ENCODE measurements around the gene ARF3. TPM values are rescaled to one million over a fixed set of nuclear protein-coding genes. Genes with fewer than 3 reads are reported as not detected.
A peak's percentile ranks its signal among the peaks of the same experiment; 100 is the strongest.

The ARF3 gene
- total RNA-seq, 1 experiment from 2014 or later = 263 TPM

GRCh38 chr12:48977290-48978281 is 20.3 kb upstream of the ARF3 start:
- Histone ChIP-seq H4K91ac (ENCODE audit: insufficient read length, low read depth, low read length) (no peak overlapping the region), H3K79me1 (ENCODE audit: insufficient read depth, low read depth, low read length, poor library complexity, severe bottlenecking) (no peaks in the 10 kb centered on the region), H2BK12ac (ENCODE audit: insufficient read length, low read depth, low read length) (no peak overlapping the region), H3K27me3 (ENCODE audit: insufficient read depth, low read length) (peaks cover 91% of the 10 kb centered on the region), H3K56ac (ENCODE audit: insufficient read length, low read depth, low read length) (no peak overlapping the region), H3T11ph (ENCODE audit: low read length) (no peak overlapping the region), H2BK20ac (ENCODE audit: low read depth, low read length, poor library complexity, severe bottlenecking) (no peak overlapping the region), H4K5ac (ENCODE audit: insufficient read length, low read depth, low read length) (no peak overlapping the region), H3K23ac (ENCODE audit: insufficient read length, low read depth, low read length) (no peak overlapping the region), H2BK15ac (ENCODE audit: low read depth, low read length) (no peak overlapping the region), H3K4ac (ENCODE audit: low read depth, low read length) (no peak overlapping the region), H4K8ac (replicated peaks; ENCODE audit: insufficient read length, low read depth, low read length) (no peak overlapping the region), H2AFZ (ENCODE audit: low read length) (no peak overlapping the region), H2AK5ac (ENCODE audit: insufficient read length, low read length) (no peak overlapping the region), H2BK5ac (ENCODE audit: insufficient read length, low read length) (no peak overlapping the region), H3K4me2 (ENCODE audit: insufficient read depth, insufficient read length, low read length) (no peak overlapping the region), H4K20me1 (ENCODE audit: control insufficient read depth, insufficient read depth, insufficient read length) (no peaks in the 10 kb centered on the region), H3K4me1 (ENCODE audit: insufficient read depth, low read length) (no peaks in the 10 kb centered on the region; the same call in 1 of the 2 replicates), H2BK120ac (ENCODE audit: low read depth, low read length, poor library complexity, severe bottlenecking) (no peak overlapping the region), H3K9me3 (ENCODE audit: control insufficient read depth, low read depth, low read length) (no peaks in the 10 kb centered on the region), H3K14ac (ENCODE audit: insufficient read depth, low read length) (no peak overlapping the region), H3K27ac (ENCODE audit: insufficient read length, low read depth, low read length) (no peak overlapping the region), H3K9ac (ENCODE audit: extremely low read depth, insufficient read length, low read length) (no peak overlapping the region), H3K79me2 (ENCODE audit: insufficient read depth, low read length) (no peaks in the 10 kb centered on the region), H3K23me2 (ENCODE audit: insufficient read length, low read depth, low read length, poor library complexity, severe bottlenecking) (peaks cover 15% of the 10 kb centered on the region), H3K18ac (ENCODE audit: insufficient read length, low read depth, low read length) (no peak overlapping the region)
- DNase-seq = peak; percentile 80
- Mint-ChIP-seq H3K36me3 (ENCODE audit: insufficient read depth in 1 of 3, low read depth in 3 of 3) (no peaks in the 10 kb centered on the region; a peak in 1 of 7 replicates), H3K27ac (no peak overlapping the region), H3K4me1 (peaks cover 25 to 44% of the 10 kb centered on the region in 2 experiments), H3K9me3 (peaks cover 3 to 9% of the 10 kb centered on the region in 2 experiments; a peak in 4 of 5 replicates), H3K27me3 (ENCODE audit: low read depth) (peaks cover 100% of the 10 kb centered on the region), H3K4me3 (peak overlapping the region; percentile 17 to 65; a peak in 3 of 5 replicates)
- peak; percentile 96 for TF ChIP-seq CTCF (conservative IDR thresholded peaks at IDR 0.05)
- no CpG with 5 or more reads among the region's 50 CpGs for WGBS (ENCODE audit: extremely low coverage, insufficient read length, low lambda C conversion rate)
